SK-N-SH (cell line): ENCODE measurements around the gene ENOX1. TPM values are rescaled to one million over a fixed set of nuclear protein-coding genes. Genes with fewer than 3 reads are reported as not detected.
A peak's percentile ranks its signal among the peaks of the same experiment; 100 is the strongest.

Experiments used
- CTCF ChIA-PET: fragments of 300-600, 350-600 bp; formaldehyde crosslinking; extraction: SDS; loops from one replicate; lab custom pipeline; 2021; lab: Yijun Ruan, JAX
- POLR2A ChIA-PET: fragments of 350-600 bp; sonication (Branson Sonifier 250); formaldehyde crosslinking; extraction: SDS; loops from one replicate; lab custom pipeline; 2020; ENCODE audit warnings: antibody characterized with exemption, inconsistent platforms; lab: Yijun Ruan, JAX
- DNase-seq: peaks from one replicate; pipeline ENCODE4 v3.0.0; 2012
- H2AFZ ChIP-seq: fragments of 200-600 bp; sonication (generic); 2 replicates; pipeline ENCODE4 v1.8.1; 2016; ENCODE audit warnings: antibody characterized with exemption, mild to moderate bottlenecking, low read depth
- H3F3A ChIP-seq: fragments of 200-600 bp; sonication (generic); replicated peaks from 2 replicates; pipeline ENCODE3; 2016; ENCODE audit warnings: antibody characterized with exemption, mild to moderate bottlenecking; ENCODE audit not compliant: insufficient read depth
- H3K27ac ChIP-seq, 2 experiments: fragments of 200-500 bp in 1 of 2; fragments of 200-600 bp in 1 of 2; sonication (Bioruptor generic) in 1 of 2; sonication (generic), shearing (Covaris generic) in 1 of 2; 2 replicates each; pipeline versions ENCODE4 v1.5.1 to v1.6.1; 2014 to 2016; ENCODE audit warnings: low read depth in 2 of 2, inconsistent platforms in 1 of 2, low read length in 1 of 2, mild to moderate bottlenecking in 1 of 2, mixed read lengths in 1 of 2
- H3K27me3 ChIP-seq: fragments of 200-600 bp; sonication (generic), shearing (Covaris generic); 2 replicates; pipeline ENCODE4 v1.6.1; 2016; ENCODE audit warnings: mixed run types; ENCODE audit not compliant: insufficient read depth
- H3K36me3 ChIP-seq, 2 experiments: fragments of 200-500 bp in 1 of 2; fragments of 200-600 bp in 1 of 2; sonication (Bioruptor generic) in 1 of 2; sonication (generic) in 1 of 2; replicated peaks in 1 of 2; 2 replicates each; pipeline versions ENCODE3 to v1.5.1; 2014 to 2016; ENCODE audit warnings: low read length in 1 of 2, mild to moderate bottlenecking in 1 of 2; ENCODE audit not compliant: insufficient read depth in 2 of 2, control insufficient read depth in 1 of 2
- H3K4me1 ChIP-seq, 2 experiments: fragments of 200-500 bp in 1 of 2; fragments of 200-600 bp in 1 of 2; sonication (Bioruptor generic) in 1 of 2; sonication (generic), shearing (Covaris generic) in 1 of 2; 2 replicates each; pipeline versions ENCODE4 v1.5.1 to v1.6.1; 2014 to 2016; ENCODE audit warnings: low read depth in 1 of 2, low read length in 1 of 2, mixed run types in 1 of 2; ENCODE audit not compliant: insufficient read depth in 2 of 2, control insufficient read depth in 1 of 2
- H3K4me2 ChIP-seq: fragments of 200-600 bp; sonication (generic), shearing (Covaris generic); 2 replicates; pipeline ENCODE4 v1.6.1; 2017; ENCODE audit warnings: mixed run types
- H3K4me3 ChIP-seq, 2 experiments: fragments of 200-500 bp in 1 of 2; fragments of 200-600 bp in 1 of 2; sonication (Bioruptor generic) in 1 of 2; sonication (generic), shearing (Covaris generic) in 1 of 2; 2 replicates each; pipeline versions ENCODE4 v1.5.1 to v1.8.1; 2014 to 2016; ENCODE audit warnings: low read depth in 2 of 2, inconsistent platforms in 1 of 2, low read length in 1 of 2, mild to moderate bottlenecking in 1 of 2, mixed read lengths in 1 of 2, moderate library complexity in 1 of 2
- H3K79me2 ChIP-seq: fragments of 200-600 bp; sonication (generic); 2 replicates; pipeline ENCODE4 v1.8.1; 2017; ENCODE audit warnings: mild to moderate bottlenecking; ENCODE audit not compliant: insufficient read depth
- H3K9ac ChIP-seq: fragments of 200-600 bp; sonication (generic); 2 replicates; pipeline ENCODE4 v1.6.1; 2017; ENCODE audit warnings: mixed run types
- H3K9me2 ChIP-seq: fragments of 200-600 bp; sonication (generic); 2 replicates; pipeline ENCODE4 v1.6.1; 2017; ENCODE audit warnings: mixed run types
- H3K9me3 ChIP-seq: fragments of 200-600 bp; sonication (generic); 2 replicates; pipeline ENCODE4 v1.6.1; 2017; ENCODE audit warnings: mixed run types, mild to moderate bottlenecking, moderate library complexity
- H4K20me1 ChIP-seq: fragments of 200-600 bp; sonication (generic); 2 replicates; pipeline ENCODE4 v1.6.1; 2017; ENCODE audit warnings: mild to moderate bottlenecking, mixed run types; ENCODE audit not compliant: insufficient read depth
- CHD2 ChIP-seq: fragments of 150-350 bp; IDR thresholded peaks from 2 replicates; pipeline ENCODE4 v1.6.1; 2018; ENCODE audit warnings: low read length; ENCODE audit not compliant: partially characterized antibody
- EP300 ChIP-seq, 2 experiments: IDR thresholded peaks; 2 replicates each; pipeline versions ENCODE4 v1.4.0 to v1.6.1; 2012; ENCODE audit warnings: borderline replicate concordance in 1 of 2, low read depth in 1 of 2, low read length in 1 of 2
- FOSL2 ChIP-seq: IDR thresholded peaks from 2 replicates; pipeline ENCODE4 v1.4.0; 2012; ENCODE audit warnings: low read depth, mild to moderate bottlenecking, moderate library complexity, borderline replicate concordance
- FOXJ3 ChIP-seq: sonication (generic); formaldehyde crosslinking; IDR thresholded peaks from 2 replicates; pipeline ENCODE4 v1.5.1; 2020; ENCODE audit warnings: mild to moderate bottlenecking, missing genetic modification reagents
- IRF3 ChIP-seq: fragments of 150-350 bp; IDR thresholded peaks from 2 replicates; pipeline ENCODE4 v1.6.1; 2016; ENCODE audit warnings: mild to moderate bottlenecking, low read depth, low read length
- MAX ChIP-seq: IDR thresholded peaks from 2 replicates; pipeline ENCODE4 v1.4.0; 2012; ENCODE audit warnings: low read depth
- NFIC ChIP-seq: IDR thresholded peaks from 2 replicates; pipeline ENCODE4 v1.4.0; 2012; ENCODE audit warnings: borderline replicate concordance
- POLR2AphosphoS5 ChIP-seq: IDR thresholded peaks from 2 replicates; pipeline ENCODE4 v1.6.1; 2012; ENCODE audit warnings: low read depth, low read length
- RAD21 ChIP-seq: IDR thresholded peaks from 2 replicates; pipeline ENCODE4 v1.6.1; 2012; ENCODE audit warnings: mild to moderate bottlenecking, low read length
- REST ChIP-seq: IDR thresholded peaks from 2 replicates; pipeline ENCODE4 v1.6.1; 2012; ENCODE audit warnings: mild to moderate bottlenecking, low read depth, low read length, moderate library complexity
- RXRA ChIP-seq: IDR thresholded peaks from 2 replicates; pipeline ENCODE4 v1.4.0; 2012; ENCODE audit warnings: low read depth, mild to moderate bottlenecking, borderline replicate concordance
- SMC3 ChIP-seq: IDR thresholded peaks from 2 replicates; pipeline ENCODE4 v1.6.1; 2012; ENCODE audit warnings: low read depth, low read length, improper control_type of control experiment
- TAF1 ChIP-seq: IDR thresholded peaks from 2 replicates; pipeline ENCODE4 v1.6.1; 2012; ENCODE audit warnings: low read depth, mild to moderate bottlenecking, low read length, moderate library complexity, borderline replicate concordance
- TCF12 ChIP-seq: IDR thresholded peaks from 2 replicates; pipeline ENCODE4 v1.4.0; 2012
- TEAD4 ChIP-seq: IDR thresholded peaks from 2 replicates; pipeline ENCODE4 v1.4.0; 2012; ENCODE audit warnings: mild to moderate bottlenecking, borderline replicate concordance; ENCODE audit not compliant: insufficient read depth
- USF2 ChIP-seq: fragments of 150-350 bp; IDR thresholded peaks from 2 replicates; pipeline ENCODE4 v1.6.1; 2017; ENCODE audit warnings: antibody characterized with exemption, low read length, low read depth, borderline replicate concordance
- YY1 ChIP-seq: IDR thresholded peaks from 2 replicates; pipeline ENCODE4 v1.4.0; 2012; ENCODE audit warnings: low read depth, mild to moderate bottlenecking
- ZBTB33 ChIP-seq: IDR thresholded peaks from 2 replicates; pipeline ENCODE4 v1.4.0; 2012; ENCODE audit warnings: low read depth, borderline replicate concordance
- WGBS: methylation state at CpG from one replicate; pipeline ENCODE4 v1.1.6; 2017; ENCODE audit warnings: low lambda C conversion rate; 5-methylcytosine and 5-hydroxymethylcytosine counted together
- polyA plus RNA-seq, 3 experiments: library from polyadenylated mRNA; depleted of rRNA; stranded (reverse); fragments of >200 nt; gene quantifications; 2 replicates each; pipeline ENCODE4 v1.2.3, GENCODE V29; 2012

ENOX1 gene
- polyA plus RNA-seq, 1 of the 3 experiments (the other 2 are of a cell fraction) = 5.8 TPM

GRCh38 chr13:43544011-43544410, 242.8 kb downstream of the ENOX1 start:
- POLR2A ChIA-PET = no interaction called here
- Histone ChIP-seq H3K4me2 (no peak overlapping the region), H2AFZ (no peak overlapping the region), H3K9ac (no peak overlapping the region), H3F3A (no peaks in the 10 kb centered on the region), H3K27ac (no peak overlapping the region), H3K9me3 (no peaks in the 10 kb centered on the region), H3K79me2 (no peaks in the 10 kb centered on the region), H3K27me3 (no peaks in the 10 kb centered on the region), H3K4me1 (peaks cover 0 to 26% of the 10 kb centered on the region in 2 experiments; a peak in 2 of 4 replicates), H4K20me1 (no peaks in the 10 kb centered on the region), H3K4me3 (no peak overlapping the region), H3K36me3 (no peaks in the 10 kb centered on the region), H3K9me2 (no peaks in the 10 kb centered on the region)
- DNase-seq = no peak
- CTCF ChIA-PET = interaction anchor here (1.6 kb wide), 1 partner anchor 574 kb away, joined by 3 read pairs; no protein-coding TSS in a partner anchor
- 92% methylated on average over 2 of the region's 2 CpGs for WGBS
- TF ChIP-seq YY1 (no peak), RXRA (no peak; the same call in 1 of the 2 replicates), NFIC (0 out of 2 replicates have a peak, but pooled peaks have one; percentile 9), TEAD4 (no peak)

GRCh38 chr13:43543331-43543730, 243.4 kb downstream of the ENOX1 start:
- Histone ChIP-seq H3K27me3 (no peaks in the 10 kb centered on the region), H3K79me2 (no peaks in the 10 kb centered on the region), H3K4me2 (no peak overlapping the region), H2AFZ (no peak overlapping the region), H3K9me2 (no peaks in the 10 kb centered on the region), H3K9ac (no peak overlapping the region), H3F3A (no peaks in the 10 kb centered on the region), H3K27ac (no peak overlapping the region), H4K20me1 (no peaks in the 10 kb centered on the region), H3K4me1 (peaks cover 0 to 26% of the 10 kb centered on the region in 2 experiments; a peak in 2 of 4 replicates), H3K36me3 (no peaks in the 10 kb centered on the region), H3K9me3 (no peaks in the 10 kb centered on the region), H3K4me3 (no peak overlapping the region)
- no peak for DNase-seq
- WGBS = 83% methylated on average over 2 of the region's 2 CpGs
- POLR2A ChIA-PET = no interaction called here
- no peak for TF ChIP-seq RAD21
- TF ChIP-seq SMC3 = no peak
- no peak for TF ChIP-seq ZBTB33
- TF ChIP-seq EP300 (IDR thresholded peaks at IDR 0.05; ENCODE audit: borderline replicate concordance in 1 of 2, low read depth in 1 of 2, low read length in 1 of 2) = no peak
- TF ChIP-seq TCF12 = no peak
- TF ChIP-seq POLR2AphosphoS5 = no peak
- TF ChIP-seq TAF1 = no peak
- TF ChIP-seq FOXJ3 (CRISPR knock-in tag) = no peak
- no peak for TF ChIP-seq IRF3
- no peak for TF ChIP-seq CHD2
- TF ChIP-seq USF2 = no peak
- no peak for TF ChIP-seq REST
- no peak for TF ChIP-seq NFIC
- TF ChIP-seq FOSL2 = no peak
- TF ChIP-seq MAX = no peak
- CTCF ChIA-PET = no interaction called here
